Neuronal stem cell (in vitro differentiated cells): Measurements from ENCODE around the gene PPP1R1C.
A peak's percentile ranks its signal among the peaks of the same experiment; 100 is the strongest.

Source experiments
- DNase-seq: peaks from one replicate; pipeline ENCODE4 v3.0.0-alpha.2; 2013; ENCODE audit warnings: low spot score
- H2AFZ ChIP-seq: one replicate; pipeline ENCODE4 v1.6.1; 2013; ENCODE audit warnings: mild to moderate bottlenecking, low read length, inconsistent platforms
- H2AK5ac ChIP-seq: 2 replicates; pipeline ENCODE4 v1.6.1; 2013; ENCODE audit warnings: low read depth, mild to moderate bottlenecking, inconsistent platforms, low read length, moderate library complexity, mixed read lengths
- H2BK120ac ChIP-seq: 2 replicates; pipeline ENCODE4 v1.6.1; 2013; ENCODE audit warnings: low read depth, mild to moderate bottlenecking, inconsistent platforms, low read length, moderate library complexity, mixed read lengths
- H2BK12ac ChIP-seq: one replicate; pipeline ENCODE4 v1.6.1; 2013; ENCODE audit warnings: low read length, inconsistent platforms
- H2BK15ac ChIP-seq: 2 replicates; pipeline ENCODE4 v1.6.1; 2013; ENCODE audit warnings: mild to moderate bottlenecking, low read length, inconsistent platforms, mixed read lengths
- H2BK5ac ChIP-seq: one replicate; pipeline ENCODE4 v1.6.1; 2013; ENCODE audit warnings: inconsistent platforms, mild to moderate bottlenecking, low read length, moderate library complexity
- H3K14ac ChIP-seq: one replicate; pipeline ENCODE4 v1.6.1; 2013; ENCODE audit warnings: low read length, inconsistent platforms
- H3K18ac ChIP-seq: 2 replicates; pipeline ENCODE4 v1.6.1; 2013; ENCODE audit warnings: low read length, inconsistent platforms
- H3K23ac ChIP-seq: 2 replicates; pipeline ENCODE4 v1.6.1; 2013; ENCODE audit warnings: low read depth, mild to moderate bottlenecking, mixed read lengths, low read length, inconsistent platforms; ENCODE audit not compliant: poor library complexity
- H3K27ac ChIP-seq: replicated peaks from 3 replicates; pipeline ENCODE4 v1.5.1; 2013; ENCODE audit warnings: low read length, inconsistent platforms
- H3K27me3 ChIP-seq, 3 experiments: 2 replicates each; pipeline ENCODE4 v1.6.1; 2013; ENCODE audit warnings: low read length in 3 of 3, mild to moderate bottlenecking in 2 of 3, inconsistent platforms in 1 of 3, low read depth in 1 of 3, mixed read lengths in 1 of 3, moderate library complexity in 1 of 3; ENCODE audit not compliant: control insufficient read depth in 3 of 3, insufficient read depth in 3 of 3
- H3K36me3 ChIP-seq, 2 donors: replicated peaks in 1 of 2; 2 replicates each; pipeline ENCODE4 v1.6.1; 2013; ENCODE audit warnings: low read length in 2 of 2; ENCODE audit not compliant: control insufficient read depth in 2 of 2, insufficient read depth in 2 of 2
- H3K4ac ChIP-seq: 2 replicates; pipeline ENCODE4 v1.6.1; 2013; ENCODE audit warnings: inconsistent platforms, mild to moderate bottlenecking, low read length, moderate library complexity
- H3K4me1 ChIP-seq, 2 donors: 1 replicate in 1 of 2; 2 replicates in 1 of 2; pipeline ENCODE4 v1.6.1; 2013; ENCODE audit warnings: low read length in 2 of 2, low read depth in 1 of 2; ENCODE audit not compliant: control insufficient read depth in 2 of 2, insufficient read depth in 1 of 2
- H3K4me2 ChIP-seq: one replicate; pipeline ENCODE4 v1.6.1; 2013; ENCODE audit warnings: mild to moderate bottlenecking, low read length, inconsistent platforms; ENCODE audit not compliant: insufficient read depth, poor library complexity, severe bottlenecking
- H3K4me3 ChIP-seq, 2 donors: 2 replicates each; pipeline ENCODE4 v1.5.1; 2013; ENCODE audit warnings: low read length in 2 of 2, mild to moderate bottlenecking in 2 of 2, inconsistent platforms in 1 of 2, moderate library complexity in 1 of 2
- H3K79me1 ChIP-seq: one replicate; pipeline ENCODE4 v1.6.1; 2013; ENCODE audit warnings: low read depth, mild to moderate bottlenecking, inconsistent platforms, low read length, moderate library complexity
- H3K9ac ChIP-seq: one replicate; pipeline ENCODE4 v1.6.1; 2013; ENCODE audit warnings: mild to moderate bottlenecking, low read depth, low read length, inconsistent platforms; ENCODE audit not compliant: poor library complexity
- H3K9me3 ChIP-seq, 2 donors: replicated peaks in 1 of 2; 2 replicates each; pipeline versions ENCODE3 to v1.6.1; 2013; ENCODE audit warnings: low read length in 2 of 2, mild to moderate bottlenecking in 2 of 2, inconsistent platforms in 1 of 2, low read depth in 1 of 2, mixed read lengths in 1 of 2, moderate library complexity in 1 of 2; ENCODE audit not compliant: control insufficient read depth in 2 of 2, insufficient read depth in 1 of 2
- H4K8ac ChIP-seq: one replicate; pipeline ENCODE4 v1.6.1; 2013; ENCODE audit warnings: low read depth, mild to moderate bottlenecking, inconsistent platforms, low read length, moderate library complexity
- H4K91ac ChIP-seq: one replicate; pipeline ENCODE4 v1.6.1; 2013; ENCODE audit warnings: low read length, low read depth, mild to moderate bottlenecking, inconsistent platforms; ENCODE audit not compliant: poor library complexity
- WGBS, 2 donors: extraction: QIAGEN DNeasy Blood & Tissue Kit; methylation state at CpG; one replicate each; pipeline ENCODE4 v1.1.7; 2013; ENCODE audit warnings: missing lambda C conversion rate in 2 of 2, mixed read lengths in 1 of 2; ENCODE audit not compliant: insufficient read length in 2 of 2, insufficient replicate concordance in 1 of 2; ENCODE audit errors: extremely low coverage in 2 of 2; 5-methylcytosine and 5-hydroxymethylcytosine counted together

PPP1R1C gene

DNA sequence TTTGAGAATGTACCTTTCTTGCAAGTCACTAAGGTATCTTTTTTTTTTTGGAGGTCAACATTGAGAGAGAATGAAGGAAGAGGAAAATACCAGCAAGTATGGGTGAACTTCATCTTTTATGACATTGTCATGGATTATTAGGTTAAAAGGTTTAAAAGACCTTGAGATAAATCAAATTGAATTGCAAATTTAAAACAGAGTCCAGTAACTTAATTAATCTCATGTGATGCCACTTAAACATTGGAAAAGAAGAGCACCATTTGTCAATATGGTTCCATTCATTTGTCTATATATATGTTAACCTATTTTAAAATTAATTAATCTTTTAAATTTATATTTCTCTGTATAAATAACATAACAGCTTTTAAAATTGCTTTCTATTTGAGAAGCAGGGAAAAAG, 83.8 kb downstream of the PPP1R1C start:
- Histone ChIP-seq H2AK5ac (no peak overlapping the region), H3K23ac (no peak overlapping the region), H4K91ac (no peak overlapping the region), H2BK15ac (no peak overlapping the region), H2AFZ (no peak overlapping the region), H3K36me3 (no peaks in the 10 kb centered on the region), H3K79me1 (no peaks in the 10 kb centered on the region), H3K4me2 (no peak overlapping the region), H3K4me3 (no peak overlapping the region), H3K4me1 (peaks cover 3 to 4% of the 10 kb centered on the region in 2 donors), H3K18ac (no peak overlapping the region), H3K9me3 (no peaks in the 10 kb centered on the region), H3K14ac (no peak overlapping the region), H4K8ac (no peak overlapping the region), H2BK12ac (no peak overlapping the region), H3K27ac (no peak overlapping the region), H3K27me3 (no peaks in the 10 kb centered on the region), H3K9ac (no peak overlapping the region), H2BK5ac (no peak overlapping the region), H2BK120ac (no peak overlapping the region), H3K4ac (no peak overlapping the region)
- DNase-seq = no peak

DNA sequence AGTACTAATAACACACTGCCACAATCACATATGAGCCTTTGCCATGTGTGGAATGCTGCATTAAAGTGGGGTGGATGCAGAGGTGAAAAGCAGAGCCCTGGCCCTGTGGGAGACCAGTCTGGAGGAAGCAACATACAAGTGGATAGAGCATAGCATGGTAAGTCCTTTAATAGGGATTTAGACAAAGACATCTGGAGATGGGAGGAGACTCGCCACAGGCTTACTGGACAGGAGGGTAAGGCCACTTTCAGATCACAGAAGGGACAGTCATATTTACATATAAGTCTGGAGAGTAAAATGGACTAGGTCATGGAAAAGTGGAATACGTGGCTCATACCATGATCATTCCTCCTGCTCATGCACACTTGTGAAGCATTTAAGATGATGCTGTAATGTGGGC, 84.3 kb downstream of the PPP1R1C start:
- WGBS, 2 donors = no CpG with 5 or more reads among the region's 2 CpGs
- H3K23ac ChIP-seq = no peak overlapping the region
- DNase-seq = no peak
- no peak overlapping the region for H3K4me2 ChIP-seq
- H2AK5ac ChIP-seq = no peak overlapping the region
- no peak overlapping the region for H2BK12ac ChIP-seq
- no peak overlapping the region for H2BK15ac ChIP-seq
- no peak overlapping the region for H2BK5ac ChIP-seq
- H3K4me3 ChIP-seq = no peak overlapping the region
- H3K27ac ChIP-seq = no peak overlapping the region
- H3K9ac ChIP-seq = no peak overlapping the region
- no peak overlapping the region for H4K91ac ChIP-seq
- no peak overlapping the region for H2AFZ ChIP-seq
- no peaks in the 10 kb centered on the region for H3K27me3 ChIP-seq
- no peak overlapping the region for H3K4ac ChIP-seq
- H2BK120ac ChIP-seq = no peak overlapping the region
- no peak overlapping the region for H3K18ac ChIP-seq
- no peak overlapping the region for H4K8ac ChIP-seq
- peaks cover 3 to 4% of the 10 kb centered on the region in 2 donors for H3K4me1 ChIP-seq
- no peaks in the 10 kb centered on the region for H3K36me3 ChIP-seq
- H3K79me1 ChIP-seq = no peaks in the 10 kb centered on the region
- no peaks in the 10 kb centered on the region for H3K9me3 ChIP-seq
- no peak overlapping the region for H3K14ac ChIP-seq

DNA sequence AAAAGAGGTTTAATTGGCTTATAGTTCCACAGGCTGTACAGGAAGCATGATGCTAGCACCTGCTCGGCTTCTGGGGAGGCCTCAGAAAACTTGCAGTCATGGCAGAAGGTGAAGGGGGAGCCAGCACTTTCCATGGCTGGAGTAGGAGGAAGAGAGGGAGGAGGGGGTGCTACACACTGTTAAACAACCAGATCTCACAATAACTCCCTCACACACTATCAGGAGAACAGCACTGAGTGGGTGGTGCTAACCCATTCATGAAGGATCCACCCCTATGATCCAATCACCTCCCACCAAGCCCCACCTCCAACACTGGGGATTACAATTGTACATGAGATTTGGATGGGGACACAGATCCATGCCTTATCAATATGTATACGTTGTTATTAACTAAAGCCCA, 85.1 kb downstream of the PPP1R1C start:
- no peaks in the 10 kb centered on the region for H3K9me3 ChIP-seq
- no peak overlapping the region for H3K14ac ChIP-seq

DNA sequence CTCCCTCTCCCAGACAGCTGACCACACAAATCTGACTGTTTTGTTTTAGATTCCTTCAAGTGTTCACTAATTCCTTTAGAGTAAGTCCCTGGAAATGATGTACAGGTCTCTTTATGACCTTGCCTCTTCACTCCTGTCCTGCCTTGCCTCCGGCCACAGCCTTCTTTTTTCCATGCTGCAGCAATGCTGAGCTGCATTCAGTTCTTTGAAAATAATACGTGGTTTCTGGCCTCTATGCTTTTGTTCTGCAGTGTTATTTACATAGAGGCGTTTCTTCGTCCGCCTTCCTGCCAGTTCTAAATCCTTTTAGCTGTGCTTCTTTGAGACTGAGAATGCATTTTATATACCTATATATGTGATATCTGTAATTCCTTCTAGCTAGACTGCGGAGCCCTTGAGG, 87.2 kb downstream of the PPP1R1C start:
- no peak overlapping the region for H3K9ac ChIP-seq
- DNase-seq = no peak
- H2AK5ac ChIP-seq = no peak overlapping the region
- no peak overlapping the region for H3K4ac ChIP-seq
- H3K27ac ChIP-seq = no peak overlapping the region
- H2BK12ac ChIP-seq = no peak overlapping the region
- H3K4me3 ChIP-seq = no peak overlapping the region
- H2BK120ac ChIP-seq = no peak overlapping the region
- no peak overlapping the region for H2BK5ac ChIP-seq
- peak overlapping the region; percentile 47 for H2AFZ ChIP-seq
- H3K4me1 ChIP-seq = peaks cover 3 to 4% of the 10 kb centered on the region in 2 donors
- no peaks in the 10 kb centered on the region for H3K36me3 ChIP-seq
- no peaks in the 10 kb centered on the region for H3K79me1 ChIP-seq
- no CpG with 5 or more reads among the region's 6 CpGs for WGBS, 2 donors
- no peaks in the 10 kb centered on the region for H3K27me3 ChIP-seq
- H3K23ac ChIP-seq = no peak overlapping the region
- no peak overlapping the region for H4K91ac ChIP-seq
- no peak overlapping the region for H2BK15ac ChIP-seq
- no peaks in the 10 kb centered on the region for H3K9me3 ChIP-seq
- no peak overlapping the region for H3K18ac ChIP-seq
- no peak overlapping the region for H3K14ac ChIP-seq
- H3K4me2 ChIP-seq = no peak overlapping the region
- H4K8ac ChIP-seq = no peak overlapping the region

More for the DNA sequence above, 85.1 kb downstream of the PPP1R1C start:
- Histone ChIP-seq H4K91ac (no peak overlapping the region), H4K8ac (no peak overlapping the region), H2AFZ (no peak overlapping the region), H3K9ac (no peak overlapping the region), H2BK5ac (no peak overlapping the region), H3K36me3 (no peaks in the 10 kb centered on the region), H2BK12ac (no peak overlapping the region), H3K27me3 (no peaks in the 10 kb centered on the region), H3K79me1 (no peaks in the 10 kb centered on the region), H2AK5ac (no peak overlapping the region), H3K27ac (no peak overlapping the region), H2BK120ac (no peak overlapping the region), H3K23ac (no peak overlapping the region), H3K4me2 (no peak overlapping the region), H3K4me1 (peaks cover 3 to 4% of the 10 kb centered on the region in 2 donors), H3K4ac (no peak overlapping the region), H3K18ac (no peak overlapping the region), H3K4me3 (no peak overlapping the region), H2BK15ac (no peak overlapping the region)
- no peak for DNase-seq
- WGBS, 2 donors = no CpG with 5 or more reads among the region's 2 CpGs
